DOHH2 (cell line): ENCODE results near the gene ADAM10.

Experiments
- EZH2phosphoT487 ChIP-seq: fragments of 200-600 bp; sonication (generic); IDR thresholded peaks from 2 replicates; pipeline ENCODE4 v1.6.1; 2017; ENCODE audit warnings: borderline replicate concordance, mild to moderate bottlenecking, antibody characterized with exemption, low read length, moderate library complexity, mixed read lengths
- TF ChIP-seq, protein P1 (sequence below): fragments of 200-600 bp; sonication (generic); IDR thresholded peaks from one replicate; pipeline ENCODE4 v1.5.1; 2014; ENCODE audit warnings: antibody characterized with exemption, mild to moderate bottlenecking, low read depth, low read length; ENCODE audit not compliant: poor library complexity, severe bottlenecking

DNA sequence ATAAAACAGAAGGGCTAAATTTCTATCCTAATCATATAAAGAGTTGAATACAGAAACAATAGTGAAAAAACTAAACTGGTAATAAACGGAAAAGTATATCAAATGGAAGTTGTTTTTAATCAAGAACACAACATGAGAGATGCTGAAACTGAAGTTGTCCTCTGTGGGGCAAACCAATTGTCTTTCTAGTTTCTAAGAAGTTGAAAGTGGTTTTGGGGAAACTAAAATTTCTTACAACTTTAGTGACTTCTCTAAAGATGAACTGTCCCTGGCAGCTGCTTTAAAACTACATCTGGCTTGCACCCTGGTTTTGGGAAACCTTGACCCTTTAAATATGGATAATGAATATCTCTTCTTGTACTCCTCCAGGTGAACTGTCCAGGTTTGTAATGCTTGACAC lies 155.6 kb downstream of the ADAM10 start:
- TF ChIP-seq, protein P1, sequence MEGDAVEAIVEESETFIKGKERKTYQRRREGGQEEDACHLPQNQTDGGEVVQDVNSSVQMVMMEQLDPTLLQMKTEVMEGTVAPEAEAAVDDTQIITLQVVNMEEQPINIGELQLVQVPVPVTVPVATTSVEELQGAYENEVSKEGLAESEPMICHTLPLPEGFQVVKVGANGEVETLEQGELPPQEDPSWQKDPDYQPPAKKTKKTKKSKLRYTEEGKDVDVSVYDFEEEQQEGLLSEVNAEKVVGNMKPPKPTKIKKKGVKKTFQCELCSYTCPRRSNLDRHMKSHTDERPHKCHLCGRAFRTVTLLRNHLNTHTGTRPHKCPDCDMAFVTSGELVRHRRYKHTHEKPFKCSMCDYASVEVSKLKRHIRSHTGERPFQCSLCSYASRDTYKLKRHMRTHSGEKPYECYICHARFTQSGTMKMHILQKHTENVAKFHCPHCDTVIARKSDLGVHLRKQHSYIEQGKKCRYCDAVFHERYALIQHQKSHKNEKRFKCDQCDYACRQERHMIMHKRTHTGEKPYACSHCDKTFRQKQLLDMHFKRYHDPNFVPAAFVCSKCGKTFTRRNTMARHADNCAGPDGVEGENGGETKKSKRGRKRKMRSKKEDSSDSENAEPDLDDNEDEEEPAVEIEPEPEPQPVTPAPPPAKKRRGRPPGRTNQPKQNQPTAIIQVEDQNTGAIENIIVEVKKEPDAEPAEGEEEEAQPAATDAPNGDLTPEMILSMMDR, result no peak
- no peak for TF ChIP-seq EZH2phosphoT487
